Astrocyte (in vitro differentiated cells and primary cell): ENCODE measurements around the gene QRFP. TPM values are rescaled to one million over a fixed set of nuclear protein-coding genes. Genes with fewer than 3 reads are reported as not detected.

Source experiments
- DNase-seq: peaks from one replicate; pipeline ENCODE4 v3.0.0-alpha.2; 2010; ENCODE audit warnings: low read depth
- FAIRE-seq: peaks from 2 replicates; lab custom pipeline; 2011; peaks lifted over from hg19 to GRCh38; lab: Jason Lieb, UNC
- H2AFZ ChIP-seq: 2 replicates; pipeline ENCODE4 v1.6.0; 2012; ENCODE audit warnings: low read depth, low read length, inconsistent platforms
- H3K27ac ChIP-seq: 2 replicates; pipeline ENCODE4 v1.5.1; 2011; ENCODE audit warnings: low read depth, low read length, inconsistent platforms
- H3K27me3 ChIP-seq: 2 replicates; pipeline ENCODE4 v1.6.0; 2011; ENCODE audit warnings: low read length, inconsistent platforms; ENCODE audit not compliant: insufficient read depth
- H3K36me3 ChIP-seq: 2 replicates; pipeline ENCODE4 v1.5.1; 2011; ENCODE audit warnings: low read length, inconsistent platforms; ENCODE audit not compliant: insufficient read depth
- H3K4me1 ChIP-seq: 2 replicates; pipeline ENCODE4 v1.5.1; 2011; ENCODE audit warnings: low read length, inconsistent platforms; ENCODE audit not compliant: insufficient read depth
- H3K4me2 ChIP-seq: 2 replicates; pipeline ENCODE4 v1.6.0; 2012; ENCODE audit warnings: low read length, inconsistent platforms
- H3K4me3 ChIP-seq: 2 replicates; pipeline ENCODE4 v1.5.1; 2011; ENCODE audit warnings: low read depth, mild to moderate bottlenecking, low read length, inconsistent platforms; ENCODE audit not compliant: insufficient read depth
- H3K79me2 ChIP-seq: 2 replicates; pipeline ENCODE4 v1.6.0; 2012; ENCODE audit warnings: mild to moderate bottlenecking, low read length, inconsistent platforms; ENCODE audit not compliant: insufficient read depth
- H3K9ac ChIP-seq: 2 replicates; pipeline ENCODE4 v1.6.0; 2012; ENCODE audit warnings: mild to moderate bottlenecking, low read length, inconsistent platforms
- H3K9me3 ChIP-seq: 2 replicates; pipeline ENCODE4 v1.5.1; 2012; ENCODE audit warnings: low read depth, mild to moderate bottlenecking, low read length, inconsistent platforms; ENCODE audit not compliant: insufficient read depth
- H4K20me1 ChIP-seq: 2 replicates; pipeline ENCODE4 v1.6.0; 2012; ENCODE audit warnings: low read length, inconsistent platforms; ENCODE audit not compliant: insufficient read depth
- H3K27ac Mint-ChIP-seq: one replicate; pipeline ENCODE4 v1.8.0; 2021; ENCODE audit warnings: mild to moderate bottlenecking, mixed read lengths; ENCODE audit not compliant: unreplicated experiment
- H3K27me3 Mint-ChIP-seq: one replicate; pipeline ENCODE4 v1.8.0; 2021; ENCODE audit warnings: low read depth, mixed read lengths; ENCODE audit not compliant: unreplicated experiment
- H3K36me3 Mint-ChIP-seq: one replicate; pipeline ENCODE4 v1.8.0; 2021; ENCODE audit warnings: low read depth, mixed read lengths; ENCODE audit not compliant: unreplicated experiment
- H3K4me1 Mint-ChIP-seq: one replicate; pipeline ENCODE4 v1.8.0; 2021; ENCODE audit warnings: low read depth, mixed read lengths; ENCODE audit not compliant: unreplicated experiment
- H3K4me3 Mint-ChIP-seq: one replicate; pipeline ENCODE4 v1.8.0; 2021; ENCODE audit warnings: mild to moderate bottlenecking, moderate library complexity, mixed read lengths; ENCODE audit not compliant: unreplicated experiment
- H3K9me3 Mint-ChIP-seq: one replicate; pipeline ENCODE4 v1.8.0; 2021; ENCODE audit warnings: mild to moderate bottlenecking, mixed read lengths; ENCODE audit not compliant: unreplicated experiment
- CTCF ChIP-seq: IDR thresholded peaks from 2 replicates; pipeline ENCODE4 v1.5.1; 2011; ENCODE audit warnings: low read depth, mild to moderate bottlenecking, inconsistent platforms, low read length, moderate library complexity; ENCODE audit not compliant: insufficient read depth
- EZH2 ChIP-seq: IDR thresholded peaks from 2 replicates; pipeline ENCODE4 v1.6.1; 2012; ENCODE audit warnings: mild to moderate bottlenecking, low read length, inconsistent platforms; ENCODE audit not compliant: insufficient read depth
- total RNA-seq: library from RNA; stranded (reverse); gene quantifications from 2 replicates; pipeline ENCODE4 v1.2.1, GENCODE V29; 2021

Gene QRFP
- total RNA-seq, 1 donor from 2014 or later: not detected

- Histone ChIP-seq H3K36me3 (peaks cover 16% of the 10 kb centered on the region), H3K27me3 (no peaks in the 10 kb centered on the region), H3K79me2 (peaks cover 5% of the 10 kb centered on the region), H2AFZ (no peak overlapping the region), H3K4me1 (peaks cover 5% of the 10 kb centered on the region), H3K4me3 (no peak overlapping the region), H3K27ac (no peak overlapping the region), H3K9me3 (no peaks in the 10 kb centered on the region), H3K4me2 (no peak overlapping the region), H3K9ac (no peak overlapping the region), H4K20me1 (peaks cover 68% of the 10 kb centered on the region)
- Mint-ChIP-seq H3K4me1 (no peaks in the 10 kb centered on the region), H3K27ac (no peak overlapping the region), H3K9me3 (no peaks in the 10 kb centered on the region), H3K36me3 (peaks cover 4% of the 10 kb centered on the region), H3K4me3 (no peak overlapping the region), H3K27me3 (no peaks in the 10 kb centered on the region)
- FAIRE-seq (no peak), DNase-seq (no peak)
- TF ChIP-seq EZH2 (no peak), CTCF (no peak)
Observed at GRCh38 chr9:130894546-130894945, 2.1 kb downstream of the QRFP start.

- Histone ChIP-seq H3K36me3 (peaks cover 18% of the 10 kb centered on the region), H3K4me1 (peaks cover 5% of the 10 kb centered on the region), H3K9ac (no peak overlapping the region), H3K79me2 (peaks cover 7% of the 10 kb centered on the region), H3K4me3 (no peak overlapping the region), H4K20me1 (peaks cover 74% of the 10 kb centered on the region), H3K27ac (no peak overlapping the region), H3K4me2 (no peak overlapping the region), H3K27me3 (no peaks in the 10 kb centered on the region), H2AFZ (no peak overlapping the region), H3K9me3 (no peaks in the 10 kb centered on the region)
- H3K4me3 Mint-ChIP-seq: no peak overlapping the region
- H3K27me3 Mint-ChIP-seq: no peaks in the 10 kb centered on the region
- no peaks in the 10 kb centered on the region for H3K4me1 Mint-ChIP-seq
- H3K27ac Mint-ChIP-seq: no peak overlapping the region
- FAIRE-seq (no peak), DNase-seq (no peak)
- peaks cover 4% of the 10 kb centered on the region for H3K36me3 Mint-ChIP-seq
- no peaks in the 10 kb centered on the region for H3K9me3 Mint-ChIP-seq
- TF ChIP-seq EZH2 (no peak), CTCF (no peak)
Observed at GRCh38 chr9:130893341-130894101, 3.1 kb downstream of the QRFP start.
